Measurements from ENCODE around the gene TGFBI.

The TGFBI gene

GRCh38 chr5:136051486-136052220, 22.9 kb downstream of the TGFBI start:
- no peak for DNase-seq

- DNase-seq, result no peak
Observed at GRCh38 chr5:136052692-136053335, 24.0 kb downstream of the TGFBI start.

DNA sequence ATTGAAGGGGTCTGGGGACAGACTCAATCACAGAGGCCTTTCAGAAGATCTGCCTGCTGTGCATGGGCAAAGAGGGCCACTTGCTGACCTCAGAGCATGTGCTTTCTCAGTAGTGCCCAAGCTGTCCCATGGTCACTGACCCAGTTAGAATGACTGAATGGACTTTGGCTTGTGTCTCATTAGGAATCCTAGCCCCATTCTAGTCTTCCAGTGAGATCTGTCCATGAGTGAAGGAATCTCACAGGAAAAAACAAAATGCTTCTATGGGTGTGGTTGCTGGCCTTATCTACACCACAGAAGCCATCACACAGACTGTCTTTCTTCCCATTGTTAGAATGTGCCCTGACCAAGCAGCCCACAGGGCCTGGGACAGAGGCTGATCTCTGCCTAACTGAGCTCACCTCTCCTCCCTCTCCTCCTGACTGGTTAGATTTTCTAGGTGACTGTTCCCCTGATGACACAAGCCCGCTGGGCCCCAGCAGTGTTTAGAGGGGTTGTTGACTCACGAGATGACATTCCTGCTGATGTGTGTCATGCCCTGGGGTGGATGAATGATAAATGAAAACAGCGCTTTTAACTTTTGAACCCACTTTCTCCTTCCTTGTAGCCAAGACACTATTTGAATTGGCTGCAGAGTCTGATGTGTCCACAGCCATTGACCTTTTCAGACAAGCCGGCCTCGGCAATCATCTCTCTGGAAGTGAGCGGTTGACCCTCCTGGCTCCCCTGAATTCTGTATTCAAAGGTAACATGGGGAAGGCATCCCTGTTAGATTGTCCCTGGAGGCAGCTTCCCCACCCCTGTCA, 24.8 kb downstream of the TGFBI start:
- no peak for DNase-seq

DNA sequence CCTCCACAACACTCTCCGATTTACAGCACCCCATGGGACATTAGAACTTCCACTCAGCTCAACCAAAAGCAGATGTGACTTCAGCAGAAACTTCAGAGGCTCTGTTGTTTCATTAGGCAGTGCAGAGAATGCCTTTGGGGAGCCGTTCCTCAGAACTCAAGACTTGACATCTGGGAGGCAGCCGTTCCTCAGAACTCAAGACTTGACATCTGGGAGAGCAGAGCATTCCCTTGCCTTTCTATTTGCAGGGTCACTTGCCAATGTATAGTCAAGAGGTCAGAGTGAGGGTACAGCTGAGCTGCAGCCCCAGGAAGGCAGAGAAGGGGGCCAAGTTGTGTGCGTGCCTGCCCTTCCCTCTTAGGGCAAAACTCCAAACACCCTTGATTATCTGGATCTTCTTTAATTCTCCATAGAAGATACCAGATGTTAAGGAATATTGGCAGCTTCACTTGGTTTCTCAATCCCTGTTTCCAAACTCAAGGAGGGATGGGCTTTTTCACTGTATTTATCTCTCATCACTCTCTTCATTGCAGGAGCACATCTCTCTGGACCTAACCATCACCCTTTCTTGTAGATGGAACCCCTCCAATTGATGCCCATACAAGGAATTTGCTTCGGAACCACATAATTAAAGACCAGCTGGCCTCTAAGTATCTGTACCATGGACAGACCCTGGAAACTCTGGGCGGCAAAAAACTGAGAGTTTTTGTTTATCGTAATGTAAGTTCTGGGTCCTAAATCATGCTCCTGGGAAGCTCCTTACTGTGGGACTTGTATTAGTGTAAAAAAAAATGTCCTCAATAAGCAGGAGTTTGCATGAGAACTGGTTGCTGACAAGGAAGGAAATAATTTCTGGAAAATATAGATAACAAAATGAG, 25.6 kb downstream of the TGFBI start:
- no peak for DNase-seq

GRCh38 chr5:136055612-136056309, 27.0 kb downstream of the TGFBI start:
- DNase-seq, result peak; percentile 25

DNA sequence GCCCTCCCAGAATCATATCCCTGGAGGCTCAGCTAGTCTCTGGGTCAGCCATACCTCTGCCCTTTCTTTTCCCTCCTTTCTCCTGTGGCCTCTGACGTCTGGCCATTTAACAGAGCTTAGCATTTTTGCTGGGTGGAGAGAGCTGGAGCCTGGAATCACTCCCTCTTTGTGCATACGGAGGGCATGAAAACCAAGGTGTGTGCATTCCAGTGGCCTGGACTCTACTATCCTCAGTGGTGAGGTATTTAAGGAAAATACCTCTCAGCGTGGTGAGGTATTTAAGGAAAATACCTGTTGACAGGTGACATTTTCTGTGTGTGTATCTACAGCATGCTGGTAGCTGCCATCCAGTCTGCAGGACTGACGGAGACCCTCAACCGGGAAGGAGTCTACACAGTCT, 27.5 kb downstream of the TGFBI start:
- DNase-seq, result no peak

- no peak for DNase-seq
Observed at GRCh38 chr5:136056771-136057335, 28.1 kb downstream of the TGFBI start.

DNA sequence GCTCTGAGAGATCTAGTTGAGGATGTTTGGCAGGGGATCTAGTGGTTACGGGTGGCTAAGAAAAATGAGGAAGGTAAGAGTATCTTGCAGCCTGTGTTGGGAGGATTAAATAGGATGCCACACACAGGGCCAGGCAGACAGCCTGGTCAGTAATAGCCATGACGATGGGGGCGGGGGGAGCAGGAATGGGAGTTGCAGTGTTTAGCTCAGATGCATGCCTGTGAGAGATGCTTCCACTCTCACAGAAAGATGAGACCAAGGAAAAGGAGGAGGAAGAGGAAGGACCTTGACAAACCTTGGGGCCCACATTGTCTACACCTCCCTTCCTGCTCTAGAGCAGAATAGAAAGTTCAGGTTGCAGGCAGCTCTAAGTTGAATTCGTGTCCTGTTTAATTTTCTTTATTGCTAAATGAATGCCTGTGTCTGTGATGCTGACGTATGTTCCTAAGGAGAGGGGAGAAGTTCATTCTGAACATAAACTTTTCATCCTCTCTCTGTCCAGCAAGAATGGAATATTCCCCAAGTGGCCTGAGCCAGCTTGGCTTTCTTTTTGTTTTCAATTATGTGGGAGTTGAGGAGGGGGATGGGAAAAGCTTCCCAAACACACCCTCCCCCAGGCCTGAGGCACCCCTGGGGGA, 28.7 kb downstream of the TGFBI start:
- DNase-seq, result no peak

- DNase-seq, result no peak
Observed at GRCh38 chr5:136058039-136058971, 29.5 kb downstream of the TGFBI start.

- no peak for DNase-seq
Observed at GRCh38 chr5:136058972-136059354, 30.2 kb downstream of the TGFBI start.

- no peak for DNase-seq
Observed at GRCh38 chr5:136060963-136061362, 32.2 kb downstream of the TGFBI start.

DNA sequence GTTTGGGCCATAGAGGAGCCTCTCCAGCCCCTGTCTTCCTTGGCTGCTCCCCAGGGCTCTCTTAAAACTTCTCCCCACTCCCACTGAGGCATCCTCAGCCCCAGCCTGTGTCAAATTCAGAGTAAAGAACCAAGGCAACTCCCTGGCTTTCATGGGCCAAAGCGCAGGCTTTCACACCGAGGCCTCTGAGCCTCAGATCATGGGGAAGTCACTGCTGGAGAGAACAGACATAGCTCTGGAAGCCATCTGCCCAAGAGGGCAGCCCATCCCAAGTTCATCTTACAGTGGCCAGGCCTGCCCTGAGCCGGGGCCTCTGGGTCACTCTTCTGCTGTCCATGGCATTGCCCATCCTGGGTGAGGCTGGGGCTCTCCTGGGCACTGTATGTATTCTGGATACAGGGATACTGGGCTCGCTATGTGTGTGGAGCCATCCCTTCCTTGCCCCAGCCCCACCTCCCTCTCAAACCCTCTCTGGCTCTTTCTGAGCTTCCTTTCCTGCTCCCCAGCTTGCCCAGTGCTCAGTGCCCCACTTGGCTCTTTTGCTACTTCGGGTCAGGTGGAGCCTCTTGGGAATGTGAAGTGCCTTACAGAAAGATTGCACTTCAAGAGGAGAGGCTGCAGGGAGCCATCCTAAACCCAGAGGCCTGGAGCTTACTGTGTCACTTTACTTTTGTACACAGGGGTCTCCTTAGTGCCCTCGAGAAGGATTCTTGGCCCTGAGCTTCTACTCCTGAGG, 33.0 kb downstream of the TGFBI start:
- DNase-seq, result no peak

DNA sequence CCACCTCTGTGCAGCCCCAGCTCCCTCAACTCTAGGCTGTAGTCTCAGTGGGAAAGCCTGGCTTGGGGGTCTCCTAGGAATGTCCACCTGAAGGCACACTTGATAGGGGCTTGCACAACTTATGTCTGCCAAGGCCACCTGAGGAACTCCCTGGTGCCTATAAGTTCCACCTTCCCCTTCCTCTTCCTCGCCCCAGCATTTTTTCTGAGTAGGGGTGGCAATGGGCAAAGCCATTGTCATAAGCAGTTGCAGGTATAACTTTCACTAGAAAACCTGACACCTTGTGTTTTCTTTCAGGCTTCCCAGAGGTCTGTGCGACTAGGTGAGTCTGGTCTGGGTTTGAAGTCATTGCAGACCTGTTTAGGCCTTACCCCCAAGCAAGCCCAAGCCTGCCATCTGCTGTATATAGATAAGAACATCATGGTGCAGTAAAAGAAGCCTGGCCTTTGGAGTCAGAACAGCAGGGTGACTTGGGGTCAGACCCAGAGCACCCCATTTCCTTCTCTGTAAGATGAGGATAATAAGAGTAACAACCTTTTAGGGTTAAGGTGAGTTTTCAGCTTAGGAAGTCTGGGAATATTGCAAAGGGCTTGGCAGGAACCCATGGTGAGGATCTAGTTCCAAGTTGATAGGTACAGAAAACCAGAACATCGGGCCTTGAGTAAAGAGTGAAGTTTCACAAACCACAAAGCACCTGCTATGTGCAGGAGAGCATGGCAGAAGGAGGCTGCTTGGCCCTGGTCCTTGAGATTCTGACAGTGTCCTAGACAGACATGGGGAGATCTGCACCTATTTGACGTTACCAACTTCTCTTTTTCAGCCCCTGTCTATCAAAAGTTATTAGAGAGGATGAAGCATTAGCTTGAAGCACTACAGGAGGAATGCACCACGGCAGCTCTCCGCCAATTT, 33.8 kb downstream of the TGFBI start:
- no peak for DNase-seq

GRCh38 chr5:136063778-136064465, 35.1 kb downstream of the TGFBI start:
- DNase-seq, result no peak

GRCh38 chr5:136064510-136064909, 35.7 kb downstream of the TGFBI start:
- DNase-seq, result no peak

GRCh38 chr5:136065588-136065987, 36.8 kb downstream of the TGFBI start:
- DNase-seq, result no peak

DNA sequence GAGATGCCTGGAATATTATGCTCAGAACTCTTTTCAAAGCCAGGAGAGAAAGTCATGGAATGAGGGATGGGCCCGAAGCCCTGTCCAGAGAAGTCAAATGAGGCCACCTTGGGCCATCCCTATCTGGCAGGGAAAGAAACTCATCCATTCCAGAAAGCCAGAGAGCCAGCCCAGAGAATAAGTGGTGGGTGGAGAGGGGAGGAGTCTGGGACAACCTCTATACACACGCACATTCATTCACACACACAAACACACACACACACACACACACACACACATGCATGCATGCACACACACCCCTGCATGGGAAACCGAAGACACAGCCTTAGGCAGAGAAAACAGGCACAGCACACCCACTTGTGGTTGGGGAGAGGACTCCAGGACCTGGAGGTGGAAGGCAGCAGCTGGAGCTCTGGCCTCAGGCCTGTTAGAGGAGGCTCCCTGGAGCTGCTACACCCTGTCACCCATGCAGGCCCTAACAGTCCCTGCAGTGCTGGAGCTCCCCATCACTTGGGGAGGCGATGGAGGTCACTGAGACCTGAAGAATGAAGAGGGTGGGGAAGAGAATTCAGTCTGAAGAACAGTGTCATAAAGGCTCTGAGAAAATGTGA, 38.0 kb downstream of the TGFBI start:
- no peak for DNase-seq

Measured in NCI-H187 treated with DMSO at 0.1 percent for 48 hours (cell line).